K562 (cell line): ENCODE measurements around the gene TMEM179. TPM values are rescaled to one million over a fixed set of nuclear protein-coding genes. Genes with fewer than 3 reads are reported as not detected.

ENCODE experiments used
- ATAC-seq: fragments of 200-7000 bp; cut with Tn5 transposase; 3 replicates; pipeline ENCODE4 v1.9.1; 2020; ENCODE audit warnings: moderate library complexity
- BruUV-seq: library from RNA; stranded (reverse); fragments of 400-500 nt; replicated peaks from 2 replicates; lab custom pipeline; 2021; lab: Mats Ljungman, UMichigan
- CTCF ChIA-PET: fragments of 300-600 bp; formaldehyde crosslinking; extraction: SDS; loops from one replicate; lab custom pipeline; 2021; ENCODE audit warnings: low intra/inter-chr PET ratio; lab: Yijun Ruan, JAX
- POLR2A ChIA-PET: fragments of 300-600, 350-650 bp; sonication (Branson Sonifier 250); formaldehyde crosslinking; extraction: SDS; loops from one replicate; lab custom pipeline; 2021; ENCODE audit warnings: antibody characterized with exemption, inconsistent platforms; lab: Yijun Ruan, JAX
- DNase-seq, 4 experiments: peaks; one replicate each; pipeline versions ENCODE4 v3.0.0 to v3.0.0-alpha.2; 2011 to 2018; ENCODE audit warnings: low spot score in 3 of 4, mixed read lengths in 3 of 4; ENCODE audit errors: extremely low read depth in 1 of 4
- FAIRE-seq: peaks from 2 replicates; lab custom pipeline; 2011; peaks lifted over from hg19 to GRCh38; lab: Jason Lieb, UNC
- H2AFZ ChIP-seq: 2 replicates; pipeline ENCODE4 v1.6.0; 2011; ENCODE audit warnings: low read depth, low read length, control low read depth, inconsistent platforms
- H3K27ac ChIP-seq: fragments of 200-600 bp; 3 replicates; pipeline ENCODE4 v1.8.0; 2011; ENCODE audit warnings: low read depth, mild to moderate bottlenecking, control low read depth, inconsistent platforms, low read length, moderate library complexity, mixed read lengths; ENCODE audit errors: extremely low read depth
- H3K27me3 ChIP-seq, 2 experiments: fragments of 300-600 bp in 1 of 2; 2 replicates in 1 of 2; 3 replicates in 1 of 2; pipeline versions ENCODE4 v1.6.0 to v1.8.0; 2011; ENCODE audit warnings: inconsistent platforms in 2 of 2, low read length in 2 of 2, mild to moderate bottlenecking in 1 of 2, mixed read lengths in 1 of 2, moderate library complexity in 1 of 2; ENCODE audit not compliant: control insufficient read depth in 2 of 2, insufficient read depth in 2 of 2
- H3K36me3 ChIP-seq: fragments of 300-600 bp; 3 replicates; pipeline ENCODE4 v1.8.0; 2011; ENCODE audit warnings: mild to moderate bottlenecking, low read length, inconsistent platforms; ENCODE audit not compliant: control insufficient read depth, insufficient read depth
- H3K4me1 ChIP-seq, 2 experiments: fragments of 200-600 bp in 1 of 2; replicated peaks in 1 of 2; 2 replicates in 1 of 2; 3 replicates in 1 of 2; pipeline versions ENCODE4 v1.5.1 to v1.8.0; 2011; ENCODE audit warnings: inconsistent platforms in 2 of 2, low read length in 2 of 2, mild to moderate bottlenecking in 1 of 2, mixed read lengths in 1 of 2, moderate library complexity in 1 of 2; ENCODE audit not compliant: control insufficient read depth in 2 of 2, insufficient read depth in 2 of 2
- H3K4me2 ChIP-seq: 2 replicates; pipeline ENCODE4 v1.6.1; 2011; ENCODE audit warnings: low read length, control low read depth, inconsistent platforms, mixed read lengths; ENCODE audit not compliant: insufficient read depth
- H3K4me3 ChIP-seq: fragments of 200-600 bp; sonication (generic), shearing (Covaris generic); 2 replicates; pipeline ENCODE4 v1.5.1; 2016; ENCODE audit warnings: control low read depth, inconsistent platforms
- H3K79me2 ChIP-seq: fragments of 200-600 bp; 3 replicates; pipeline ENCODE4 v1.8.0; 2011; ENCODE audit warnings: low read length, inconsistent platforms; ENCODE audit not compliant: control insufficient read depth, insufficient read depth
- H3K9ac ChIP-seq, 2 experiments: 2 replicates each; pipeline versions ENCODE4 v1.6.0 to v1.6.1; 2011; ENCODE audit warnings: low read depth in 2 of 2, low read length in 2 of 2, control low read depth in 1 of 2, inconsistent platforms in 1 of 2, mild to moderate bottlenecking in 1 of 2, mixed read lengths in 1 of 2; ENCODE audit not compliant: insufficient read depth in 1 of 2
- H3K9me1 ChIP-seq: one replicate; pipeline ENCODE4 v1.6.0; 2011; ENCODE audit warnings: inconsistent platforms, mild to moderate bottlenecking, low read length, moderate library complexity; ENCODE audit not compliant: control insufficient read depth, insufficient read depth
- H3K9me3 ChIP-seq: replicated peaks from 2 replicates; pipeline ENCODE4 v1.5.1; 2011; ENCODE audit warnings: low read depth, low read length, inconsistent platforms; ENCODE audit not compliant: control insufficient read depth, insufficient read depth
- H4K20me1 ChIP-seq: replicated peaks from 2 replicates; pipeline ENCODE4 v1.6.1; 2011; ENCODE audit warnings: low read length, inconsistent platforms, mixed read lengths; ENCODE audit not compliant: control insufficient read depth, insufficient read depth
- CXXC5 ChIP-seq: fragments of 250-450 bp; sonication (Bioruptor Pico); IDR thresholded peaks from 2 replicates; pipeline ENCODE4 v1.8.0; 2022; ENCODE audit warnings: inconsistent platforms, mild to moderate bottlenecking, moderate library complexity
- GTF2A2 ChIP-seq: IDR thresholded peaks from 2 replicates; pipeline ENCODE4 v1.6.1; 2016; ENCODE audit warnings: mild to moderate bottlenecking, missing genetic modification characterization, missing compliant biosample characterization
- MAZ ChIP-seq, 2 experiments: fragments of 450-650 bp in 1 of 2; sonication (generic) in 1 of 2; formaldehyde crosslinking; IDR thresholded peaks in 1 of 2; conservative IDR thresholded peaks in 1 of 2; 2 replicates each; pipeline versions ENCODE4 v1.4.0 to v1.5.0; 2020; ENCODE audit warnings: mild to moderate bottlenecking in 1 of 2, missing genetic modification reagents in 1 of 2
- PTRF ChIP-seq: fragments of 450-650 bp; IDR thresholded peaks from 2 replicates; pipeline ENCODE4 v1.6.1; 2016; ENCODE audit warnings: mild to moderate bottlenecking, missing genetic modification characterization, missing compliant biosample characterization
- RCOR1 ChIP-seq, 2 experiments: IDR thresholded peaks; 2 replicates each; pipeline ENCODE4 v1.6.1; 2012; ENCODE audit warnings: low read depth in 2 of 2, low read length in 2 of 2, borderline replicate concordance in 1 of 2, improper control_type of control experiment in 1 of 2
- RFX5 ChIP-seq: IDR thresholded peaks from 2 replicates; pipeline ENCODE4 v1.6.1; 2011; ENCODE audit warnings: low read depth, mild to moderate bottlenecking, improper control_type of control experiment, low read length
- SMARCA5 ChIP-seq: fragments of 450-650 bp; IDR thresholded peaks from 2 replicates; pipeline ENCODE4 v1.6.1; 2016
- TBP ChIP-seq: optimal IDR thresholded peaks from 2 replicates; pipeline ENCODE3; 2011; ENCODE audit warnings: low read depth, low read length, improper control_type of control experiment
- TCFL5 ChIP-seq: fragments of 250-450 bp; sonication (Bioruptor Pico); conservative IDR thresholded peaks from 2 replicates; pipeline ENCODE4 v1.6.1; 2021; ENCODE audit warnings: mild to moderate bottlenecking, moderate library complexity, matching md5 sums
- TFAM ChIP-seq: fragments of 250-450 bp; sonication (Bioruptor Pico); conservative IDR thresholded peaks from 2 replicates; pipeline ENCODE4 v1.5.0; 2021; ENCODE audit warnings: mild to moderate bottlenecking, moderate library complexity
- TGIF2 ChIP-seq: sonication (generic); formaldehyde crosslinking; IDR thresholded peaks from 2 replicates; pipeline ENCODE4 v1.8.1; 2022; ENCODE audit warnings: mild to moderate bottlenecking, missing genetic modification reagents, moderate library complexity
- ZFP30 ChIP-seq: fragments of 250-450 bp; sonication (Bioruptor Pico); IDR thresholded peaks from 2 replicates; pipeline ENCODE4 v1.8.0; 2022; ENCODE audit warnings: moderate library complexity, mild to moderate bottlenecking, inconsistent platforms, borderline replicate concordance
- ZKSCAN8 ChIP-seq: fragments of 200-800 bp; sonication (Bioruptor generic); IDR thresholded peaks from 2 replicates; pipeline ENCODE4 v1.6.1; 2016; ENCODE audit warnings: missing genetic modification characterization, missing compliant biosample characterization
- WGBS: fragments of 100-300 bp; shearing (Covaris generic); methylation state at CpG from one replicate; pipeline ENCODE4 v1.1.6; 2016; ENCODE audit warnings: low coverage, mixed read lengths; ENCODE audit not compliant: insufficient coverage; ENCODE audit errors: missing lambda C conversion rate; 5-methylcytosine and 5-hydroxymethylcytosine counted together
- in situ Hi-C: fragments of 300-500 bp; cut with MboI; formaldehyde crosslinking; loops from 4 replicates; pipeline ENCODE4 v1.15.0; 2018; ENCODE audit warnings: inconsistent platforms, mixed read lengths
- intact Hi-C: fragments of 100-400 bp; cut with micrococcal nuclease; formaldehyde crosslinking; loops from 2 replicates; pipeline ENCODE4 v1.14.2; 2022
- polyA plus RNA-seq, 8 experiments: library from polyadenylated mRNA; depleted of rRNA in 4 of 8; stranded (reverse) in 5 of 8; unstranded in 3 of 8; fragments of >200 nt; fragmentation: Nextera tagmentation in 2 of 8; fragmentation: Illumina TruSeq in 1 of 8; extraction: Ambion mirVana in 2 of 8; extraction: Trizol in 1 of 8; gene quantifications; 2 replicates each; pipeline versions ENCODE4 v1.2.1 to v1.2.3, GENCODE V29; 2011 to 2014; ENCODE audit warnings: inconsistent platforms in 1 of 8, missing spikeins in 1 of 8
- total RNA-seq, 7 experiments: library from RNA; depleted of rRNA in 6 of 7; stranded (reverse); fragments of >200 nt in 6 of 7; fragmentation: Illumina TruSeq in 2 of 7; extraction: Trizol in 2 of 7; gene quantifications; 2 replicates each; pipeline versions ENCODE4 v1.2.1 to v1.2.3, GENCODE V29; 2011 to 2021; ENCODE audit warnings: low replicate concordance in 1 of 7
- TF ChIP-seq, protein P1 (sequence below): fragments of 250-450 bp; sonication (Bioruptor Pico); IDR thresholded peaks from 2 replicates; pipeline ENCODE4 v1.8.0; 2021; ENCODE audit warnings: moderate library complexity, mild to moderate bottlenecking, inconsistent platforms
- TF ChIP-seq, protein P2 (sequence below): fragments of 450-650 bp; IDR thresholded peaks from 2 replicates; pipeline ENCODE4 v1.7.0; 2016; ENCODE audit warnings: borderline replicate concordance
- TF ChIP-seq, protein P3 (sequence below): fragments of 450-650 bp; formaldehyde crosslinking; IDR thresholded peaks from 2 replicates; pipeline ENCODE4 v1.4.0; 2020; ENCODE audit warnings: mild to moderate bottlenecking, moderate library complexity
- TF ChIP-seq, protein P4 (sequence below): fragments of 200-800 bp; sonication (Bioruptor generic); IDR thresholded peaks from 2 replicates; pipeline ENCODE4 v1.6.1; 2017; ENCODE audit warnings: missing genetic modification characterization, missing compliant biosample characterization
- TF ChIP-seq, protein P5 (sequence below): fragments of 250-450 bp; sonication (Bioruptor Pico); IDR thresholded peaks from 2 replicates; pipeline ENCODE4 v1.9.0; 2021; ENCODE audit warnings: mild to moderate bottlenecking

Gene TMEM179
- total and polyA plus RNA-seq, 9 of the 15 experiments (the other 6 are each of a cell fraction or from before 2014, with no cell fraction given): not detected

DNA sequence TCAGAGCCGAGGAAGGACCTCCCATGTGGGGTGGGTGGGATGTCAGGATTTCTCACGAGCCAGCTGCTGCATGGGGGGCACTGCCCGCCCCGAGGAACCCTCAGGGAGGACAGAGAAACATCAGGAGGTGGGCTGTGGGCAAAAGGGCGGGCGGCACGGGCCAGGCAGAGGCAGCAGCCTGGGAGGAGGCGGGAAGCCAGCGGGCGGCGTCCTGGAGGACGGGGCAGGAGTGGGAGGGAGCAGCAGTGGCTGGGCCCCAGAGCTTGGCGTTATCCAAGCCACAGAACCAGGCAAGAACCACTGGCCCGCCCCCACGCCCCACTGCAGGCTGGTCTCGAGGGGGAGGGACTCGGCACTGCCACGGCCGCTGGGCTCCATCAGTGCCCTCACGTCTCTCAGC lies 22.6 kb downstream of the TMEM179 start:
- 20% methylated on average over 2 of the region's 20 CpGs for WGBS
- no peak for TF ChIP-seq GTF2A2
- TF ChIP-seq TBP: no peak
- TF ChIP-seq, protein P1, sequence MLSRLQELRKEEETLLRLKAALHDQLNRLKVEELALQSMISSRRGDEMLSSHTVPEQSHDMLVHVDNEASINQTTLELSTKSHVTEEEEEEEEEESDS (CRISPR knock-in tag): no peak
- TF ChIP-seq, protein P2, sequence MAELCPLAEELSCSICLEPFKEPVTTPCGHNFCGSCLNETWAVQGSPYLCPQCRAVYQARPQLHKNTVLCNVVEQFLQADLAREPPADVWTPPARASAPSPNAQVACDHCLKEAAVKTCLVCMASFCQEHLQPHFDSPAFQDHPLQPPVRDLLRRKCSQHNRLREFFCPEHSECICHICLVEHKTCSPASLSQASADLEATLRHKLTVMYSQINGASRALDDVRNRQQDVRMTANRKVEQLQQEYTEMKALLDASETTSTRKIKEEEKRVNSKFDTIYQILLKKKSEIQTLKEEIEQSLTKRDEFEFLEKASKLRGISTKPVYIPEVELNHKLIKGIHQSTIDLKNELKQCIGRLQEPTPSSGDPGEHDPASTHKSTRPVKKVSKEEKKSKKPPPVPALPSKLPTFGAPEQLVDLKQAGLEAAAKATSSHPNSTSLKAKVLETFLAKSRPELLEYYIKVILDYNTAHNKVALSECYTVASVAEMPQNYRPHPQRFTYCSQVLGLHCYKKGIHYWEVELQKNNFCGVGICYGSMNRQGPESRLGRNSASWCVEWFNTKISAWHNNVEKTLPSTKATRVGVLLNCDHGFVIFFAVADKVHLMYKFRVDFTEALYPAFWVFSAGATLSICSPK: no peak
- TF ChIP-seq, protein P3, sequence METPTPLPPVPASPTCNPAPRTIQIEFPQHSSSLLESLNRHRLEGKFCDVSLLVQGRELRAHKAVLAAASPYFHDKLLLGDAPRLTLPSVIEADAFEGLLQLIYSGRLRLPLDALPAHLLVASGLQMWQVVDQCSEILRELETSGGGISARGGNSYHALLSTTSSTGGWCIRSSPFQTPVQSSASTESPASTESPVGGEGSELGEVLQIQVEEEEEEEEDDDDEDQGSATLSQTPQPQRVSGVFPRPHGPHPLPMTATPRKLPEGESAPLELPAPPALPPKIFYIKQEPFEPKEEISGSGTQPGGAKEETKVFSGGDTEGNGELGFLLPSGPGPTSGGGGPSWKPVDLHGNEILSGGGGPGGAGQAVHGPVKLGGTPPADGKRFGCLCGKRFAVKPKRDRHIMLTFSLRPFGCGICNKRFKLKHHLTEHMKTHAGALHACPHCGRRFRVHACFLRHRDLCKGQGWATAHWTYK (CRISPR knock-in tag): peak; percentile 78
- TF ChIP-seq RCOR1 (IDR thresholded peaks at IDR 0.05; ENCODE audit: borderline replicate concordance in 1 of 2, low read depth in 2 of 2, low read length in 2 of 2): no peak
- TF ChIP-seq ZKSCAN8 (CRISPR knock-in tag): no peak
- TF ChIP-seq, protein P4, sequence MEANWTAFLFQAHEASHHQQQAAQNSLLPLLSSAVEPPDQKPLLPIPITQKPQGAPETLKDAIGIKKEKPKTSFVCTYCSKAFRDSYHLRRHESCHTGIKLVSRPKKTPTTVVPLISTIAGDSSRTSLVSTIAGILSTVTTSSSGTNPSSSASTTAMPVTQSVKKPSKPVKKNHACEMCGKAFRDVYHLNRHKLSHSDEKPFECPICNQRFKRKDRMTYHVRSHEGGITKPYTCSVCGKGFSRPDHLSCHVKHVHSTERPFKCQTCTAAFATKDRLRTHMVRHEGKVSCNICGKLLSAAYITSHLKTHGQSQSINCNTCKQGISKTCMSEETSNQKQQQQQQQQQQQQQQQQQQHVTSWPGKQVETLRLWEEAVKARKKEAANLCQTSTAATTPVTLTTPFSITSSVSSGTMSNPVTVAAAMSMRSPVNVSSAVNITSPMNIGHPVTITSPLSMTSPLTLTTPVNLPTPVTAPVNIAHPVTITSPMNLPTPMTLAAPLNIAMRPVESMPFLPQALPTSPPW (CRISPR knock-in tag): peak; percentile 51; the same call in 1 of the 2 replicates
- peak; percentile 40 for TF ChIP-seq CXXC5 (CRISPR knock-in tag)
- TF ChIP-seq, protein P5, sequence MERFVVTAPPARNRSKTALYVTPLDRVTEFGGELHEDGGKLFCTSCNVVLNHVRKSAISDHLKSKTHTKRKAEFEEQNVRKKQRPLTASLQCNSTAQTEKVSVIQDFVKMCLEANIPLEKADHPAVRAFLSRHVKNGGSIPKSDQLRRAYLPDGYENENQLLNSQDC (CRISPR knock-in tag): no peak
- TF ChIP-seq TGIF2: no peak
- TF ChIP-seq RFX5: no peak
- no peak for TF ChIP-seq PTRF (tag)
- TF ChIP-seq TFAM (CRISPR knock-in tag): no peak
- no peak for TF ChIP-seq TCFL5
- TF ChIP-seq SMARCA5: no peak
- no peak for TF ChIP-seq ZFP30 (CRISPR knock-in tag)
- TF ChIP-seq MAZ (CRISPR knock-in tag; conservative IDR thresholded peaks at IDR 0.05 in 1 of 2, IDR thresholded peaks at IDR 0.05 in 1 of 2): peak in 1 of 2 experiments; percentile 39; a peak in 1 of 4 replicates

More for the DNA sequence above, 22.6 kb downstream of the TMEM179 start:
- H3K36me3 ChIP-seq: no peaks in the 10 kb centered on the region
- no TSS peak for BruUV-seq
- CTCF ChIA-PET: no interaction called here
- peaks cover 26 to 76% of the 10 kb centered on the region in 2 experiments for H3K4me1 ChIP-seq
- H2AFZ ChIP-seq: no peak overlapping the region
- no peak overlapping the region for H3K27ac ChIP-seq
- intact Hi-C loops (no loop called here), in situ Hi-C loops (no loop called here)
- peak overlapping the region; percentile 45; the same call in 1 of the 2 replicates for H3K4me2 ChIP-seq
- H3K79me2 ChIP-seq: no peaks in the 10 kb centered on the region
- ATAC-seq (peak; percentile 32; the same call in 2 of the 3 replicates), FAIRE-seq (no peak), DNase-seq (peak in 3 of 4 experiments; percentile 40 to 56 (median 53))
- POLR2A ChIA-PET: interaction anchor here (0.5 to 0.7 kb wide), 3 partner anchors 13 to 213 kb away, joined by 3 to 5 read pairs (median 3); no protein-coding TSS in a partner anchor
- no peaks in the 10 kb centered on the region for H3K9me1 ChIP-seq
- no peak overlapping the region for H3K9ac ChIP-seq
- H3K27me3 ChIP-seq: peaks cover 0 to 9% of the 10 kb centered on the region in 2 experiments; a peak in 2 of 5 replicates
- H3K4me3 ChIP-seq: no peak overlapping the region
- H4K20me1 ChIP-seq: no peaks in the 10 kb centered on the region
- no peaks in the 10 kb centered on the region for H3K9me3 ChIP-seq
